WI38 (cell line): ENCODE measurements around the gene SPINT1.

Experiments
- H3K4me3 ChIP-seq: 2 replicates; pipeline ENCODE4 v1.5.1; 2011; ENCODE audit warnings: low read depth, mild to moderate bottlenecking, control low read depth, low read length
- CTCF ChIP-seq: IDR thresholded peaks from 2 replicates; pipeline ENCODE4 v1.5.1; 2012; ENCODE audit warnings: low read depth, mild to moderate bottlenecking, control low read depth, low read length

The SPINT1 gene

GRCh38 chr15:40821195-40821594 is 22.7 kb upstream of the SPINT1 start:
- TF ChIP-seq CTCF = no peak
- H3K4me3 ChIP-seq = no peak overlapping the region

GRCh38 chr15:40823572-40824343 is 20.1 kb upstream of the SPINT1 start:
- TF ChIP-seq CTCF = no peak
- H3K4me3 ChIP-seq = no peak overlapping the region

GRCh38 chr15:40825661-40826422 is 18.0 kb upstream of the SPINT1 start:
- no peak for TF ChIP-seq CTCF
- H3K4me3 ChIP-seq = no peak overlapping the region

GRCh38 chr15:40826423-40827075 is 17.3 kb upstream of the SPINT1 start:
- H3K4me3 ChIP-seq = no peak overlapping the region
- no peak for TF ChIP-seq CTCF

- no peak for TF ChIP-seq CTCF
- H3K4me3 ChIP-seq = no peak within 1 kb of the TSS
These were observed 15.3 kb upstream of the SPINT1 start, which contains the start of gene PPP1R14D for GRCh38 chr15:40828447-40829036. PPP1R14D (minus strand) TSS chr15:40828708; CDS start chr15:40828641, 67 bp downstream.

GRCh38 chr15:40829115-40829514 is 14.7 kb upstream of the SPINT1 start:
- TF ChIP-seq CTCF = no peak

More at GRCh38 chr15:40829115-40829514, 14.7 kb upstream of the SPINT1 start:
- no peak overlapping the region for H3K4me3 ChIP-seq
